Endometrium (tissue), 2 donors: ENCODE data around the gene TNC.

ENCODE experiments used
- FAIRE-seq: peaks from 2 replicates; lab custom pipeline; 2012; peaks lifted over from hg19 to GRCh38; lab: Jason Lieb, UNC
- donor health status: control.
- donor health status: control.

Gene TNC

DNA sequence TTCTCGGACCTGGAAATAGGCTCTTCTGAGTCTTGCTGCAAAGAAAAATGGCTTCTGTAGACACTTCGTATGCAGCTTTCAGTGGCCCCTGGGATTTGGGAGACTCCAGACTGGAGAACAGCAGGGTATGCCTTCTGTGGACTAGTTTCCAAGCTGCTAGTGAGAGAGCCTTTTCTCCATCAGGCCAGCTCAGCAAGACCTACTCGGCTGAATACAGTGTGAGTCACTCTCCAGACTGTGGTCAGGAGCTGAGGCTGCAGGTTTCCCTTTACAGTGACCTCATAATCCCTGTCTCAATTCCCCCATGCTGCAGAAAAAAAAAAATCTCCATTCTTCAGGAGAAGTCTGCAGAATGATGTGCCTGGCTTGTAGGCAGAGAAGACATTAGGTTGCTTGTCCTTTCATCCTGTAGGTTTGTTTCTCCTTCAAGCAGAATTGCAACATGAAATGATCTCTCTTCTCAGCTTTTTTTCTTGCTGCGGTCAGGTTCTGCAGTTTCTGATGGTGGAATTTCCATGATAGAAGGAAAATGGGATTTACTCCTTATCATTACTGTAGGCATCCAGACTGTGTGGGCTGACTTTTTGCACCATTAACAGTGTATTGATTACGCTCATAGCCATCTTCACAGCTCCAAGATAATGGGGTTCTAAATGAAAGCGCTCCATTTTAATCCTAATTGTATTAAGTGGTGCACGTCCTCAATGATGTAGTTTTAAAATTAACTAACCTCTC lies 109.3 kb downstream of the TNC start:
- FAIRE-seq: no peak

DNA sequence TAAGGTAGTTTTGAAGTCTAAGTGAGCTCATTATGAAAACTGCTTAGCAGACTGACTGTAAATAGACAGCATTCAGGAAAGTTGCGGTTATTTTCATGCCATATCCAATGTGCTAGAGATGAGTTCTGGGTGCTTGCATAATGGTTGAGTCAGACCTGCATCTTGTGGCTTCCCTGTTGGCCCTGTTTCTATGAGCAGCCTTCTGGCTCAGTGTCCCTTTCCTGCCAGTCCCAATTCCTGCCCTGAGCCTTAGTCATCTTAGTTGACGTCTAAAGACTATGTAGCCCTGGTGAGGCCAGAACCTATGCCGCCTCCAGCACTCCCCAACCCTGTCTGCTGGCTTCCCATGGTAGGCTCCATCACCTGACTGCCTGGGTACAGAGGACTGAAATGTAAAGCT lies 111.3 kb downstream of the TNC start:
- FAIRE-seq: no peak

DNA sequence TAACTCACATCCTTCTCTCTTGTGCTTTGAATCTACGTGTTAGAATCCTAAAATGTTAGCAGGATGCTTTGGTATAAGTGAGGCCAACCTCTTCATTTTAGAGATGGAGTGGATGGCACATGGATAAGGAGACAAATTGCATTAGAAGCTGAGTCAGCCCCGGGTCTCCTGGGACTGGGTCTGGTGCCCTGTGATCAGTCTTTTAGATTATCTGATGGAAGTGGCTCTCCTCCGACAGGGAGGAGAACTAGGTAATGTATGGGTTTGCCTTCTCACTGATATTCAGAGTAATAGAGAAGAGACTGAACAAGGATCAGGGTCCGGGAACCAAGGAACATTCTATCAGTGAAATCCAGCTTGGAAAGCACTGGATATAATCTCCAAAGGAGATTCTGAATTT lies 112.6 kb downstream of the TNC start:
- no peak for FAIRE-seq

DNA sequence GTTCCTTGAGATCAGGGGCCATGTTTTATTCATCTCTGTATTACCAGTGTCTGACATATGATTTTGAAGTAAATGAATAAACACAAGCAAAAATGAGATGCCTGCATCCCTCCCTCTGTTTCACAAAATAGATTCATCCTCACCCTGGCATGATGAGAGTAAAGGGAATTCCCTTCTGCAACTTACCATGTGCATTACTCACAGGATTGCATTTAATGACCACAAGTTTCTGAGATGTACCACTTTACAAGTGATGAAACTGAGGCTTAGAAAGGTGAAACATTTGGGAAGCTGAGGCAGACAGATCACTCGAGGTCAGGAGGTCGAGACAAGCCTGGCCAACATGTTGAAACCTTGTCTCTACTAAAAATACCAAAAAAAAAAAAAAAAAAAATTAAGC lies 113.4 kb downstream of the TNC start:
- no peak for FAIRE-seq

DNA sequence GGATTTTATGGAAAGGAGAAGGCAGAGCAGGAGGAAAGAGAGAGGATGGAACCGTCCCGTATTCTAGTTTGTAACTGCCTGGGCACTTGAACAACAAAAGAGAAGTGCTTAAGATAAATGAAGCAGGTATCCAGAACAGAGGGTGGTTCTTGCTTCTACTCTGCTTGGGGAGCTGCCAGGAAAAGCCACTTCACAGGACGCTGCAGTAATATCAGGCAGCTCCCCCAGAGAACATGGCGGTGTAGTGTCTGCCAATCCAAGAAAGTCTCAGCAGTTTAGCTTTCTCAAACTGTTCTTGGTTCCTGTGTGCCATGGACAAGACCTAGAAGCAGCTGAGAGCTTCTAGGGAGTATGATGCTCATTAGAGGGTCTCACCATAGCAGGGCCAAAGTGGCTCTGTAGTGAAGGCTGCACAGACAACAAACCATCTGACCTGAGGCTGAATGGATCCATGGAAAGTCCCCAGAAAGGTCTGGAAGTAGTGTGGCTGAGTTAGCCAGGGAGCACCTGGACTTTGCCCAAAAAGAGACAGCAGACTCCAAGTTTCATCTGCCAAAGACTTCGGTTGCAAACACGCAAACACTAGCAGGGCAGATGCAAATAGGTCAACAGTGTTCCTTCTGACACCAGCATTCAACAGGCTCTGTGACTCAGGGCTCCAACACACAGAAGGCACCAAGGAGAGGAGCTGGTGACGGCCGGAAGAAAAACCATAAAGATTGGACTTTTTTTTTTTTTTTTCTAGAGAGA lies 115.4 kb downstream of the TNC start:
- no peak for FAIRE-seq

DNA sequence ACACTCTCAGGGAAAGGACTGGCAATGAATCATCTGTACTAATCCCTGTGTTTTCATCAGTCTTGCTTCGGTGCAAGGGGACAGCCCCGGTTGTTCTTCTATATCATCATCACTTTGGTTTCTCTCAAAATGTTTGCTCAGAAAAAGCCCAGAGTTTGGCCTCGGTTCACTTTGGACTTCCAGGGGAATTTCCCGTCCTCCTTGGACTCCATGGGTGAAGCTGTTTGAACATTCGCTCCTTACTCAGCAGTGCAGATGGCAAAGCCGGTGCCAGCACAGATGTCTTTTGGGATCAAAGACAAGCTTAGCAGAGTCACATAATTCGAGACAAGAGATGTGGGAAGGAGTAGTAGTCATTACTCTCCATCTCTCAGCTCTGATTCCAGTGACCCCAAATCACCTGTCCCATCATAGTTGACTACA lies 117.7 kb downstream of the TNC start:
- FAIRE-seq: no peak

DNA sequence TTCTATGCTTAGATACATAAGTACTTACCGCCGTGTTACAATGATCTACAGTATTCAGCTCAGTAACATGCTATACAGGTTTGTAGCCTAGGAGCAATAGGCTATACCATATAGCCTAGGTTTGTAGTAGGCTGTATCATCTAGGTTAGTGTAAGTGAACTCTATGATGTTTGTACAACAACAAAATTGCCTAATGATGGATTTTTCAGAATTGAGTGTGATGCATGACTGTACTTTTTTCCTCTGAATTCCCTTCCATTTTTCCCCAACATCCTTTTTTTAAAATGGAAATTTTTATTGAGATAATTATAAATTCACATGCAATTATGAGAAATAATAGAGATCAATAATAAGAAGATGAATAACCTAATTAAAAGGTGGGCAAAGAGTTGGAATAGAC lies 119.6 kb downstream of the TNC start:
- no peak for FAIRE-seq

DNA sequence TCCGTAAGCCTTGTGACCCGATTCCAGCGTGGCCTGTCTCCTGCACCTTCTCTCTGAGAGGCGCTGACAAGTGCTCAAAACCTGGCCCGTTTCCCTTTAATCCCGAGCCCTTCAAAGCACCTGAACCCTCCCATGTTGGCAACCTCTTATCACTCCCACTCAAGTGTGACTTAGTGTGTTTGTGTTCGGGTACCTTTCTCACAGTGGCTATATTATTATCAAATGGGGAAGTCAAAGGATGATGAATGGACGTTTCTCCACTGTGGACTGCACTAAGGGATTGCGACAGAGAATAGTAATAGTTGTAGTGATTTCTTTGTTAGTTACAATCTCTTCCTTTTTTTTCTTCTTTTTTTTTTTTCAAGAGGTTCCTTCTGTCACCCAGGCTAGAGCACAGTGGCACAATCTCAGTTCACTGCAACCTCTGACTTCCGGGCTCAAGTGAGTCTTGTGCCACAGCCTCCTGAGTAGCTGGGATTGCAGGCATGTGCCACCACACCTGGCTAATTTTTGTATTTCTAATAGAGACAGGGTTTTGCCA lies 122.2 kb downstream of the TNC start:
- FAIRE-seq: no peak

DNA sequence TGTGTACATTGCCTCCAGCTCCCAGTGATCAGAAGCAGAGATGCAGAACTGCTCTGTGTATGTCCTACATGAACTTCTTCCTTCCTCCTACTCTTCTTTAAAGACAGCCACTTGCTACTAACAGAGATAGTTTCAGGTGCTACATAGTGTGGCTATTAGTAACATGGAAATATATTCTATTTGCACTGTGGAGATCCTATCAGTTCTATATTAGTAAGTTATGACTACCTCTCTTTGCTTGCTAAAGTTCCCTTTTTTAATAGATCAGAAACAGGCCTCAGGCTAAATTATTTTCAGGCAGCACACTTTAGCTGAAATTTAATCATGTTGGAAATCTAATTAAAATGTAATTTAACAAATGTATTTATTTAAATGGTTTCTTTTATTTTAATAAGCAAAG lies 123.2 kb downstream of the TNC start:
- FAIRE-seq: no peak

DNA sequence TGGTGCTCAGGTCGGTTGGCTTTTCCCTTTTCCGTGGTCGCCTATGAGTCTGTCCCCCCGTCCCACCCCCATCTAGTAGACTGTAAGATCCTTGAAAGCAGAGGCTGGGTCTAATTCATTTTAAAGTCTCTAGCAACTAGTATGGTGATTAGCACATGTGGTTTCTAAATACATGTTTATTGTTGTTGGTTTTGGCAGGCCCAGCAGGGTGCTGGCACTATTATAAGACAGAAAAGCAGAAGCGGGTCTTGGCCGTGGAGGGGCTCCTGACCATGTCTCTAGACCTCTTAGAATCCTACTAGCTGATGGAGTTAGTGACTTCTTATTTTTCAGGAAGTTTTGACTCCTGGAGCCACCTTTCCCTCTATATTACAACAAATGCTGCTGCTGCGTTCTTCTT lies 126.1 kb downstream of the TNC start:
- FAIRE-seq: no peak

DNA sequence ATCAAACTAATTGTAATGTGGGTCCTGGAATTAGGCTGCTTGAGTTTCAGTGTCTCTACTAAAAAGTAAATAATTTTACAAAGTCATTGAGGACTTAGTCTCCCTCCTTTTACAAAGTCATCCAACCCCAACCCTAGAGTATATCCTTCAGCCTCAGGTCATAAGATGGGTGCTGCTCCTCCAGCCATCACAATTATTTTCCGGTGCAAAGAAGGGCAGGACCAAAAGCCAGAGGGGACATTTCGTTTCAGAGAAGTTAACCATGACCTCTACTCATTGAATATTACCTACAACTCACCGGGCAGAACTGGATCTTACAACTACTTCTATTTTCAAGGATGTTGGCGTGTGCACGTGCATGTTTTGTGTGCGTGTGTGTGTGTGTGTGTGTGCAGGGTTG lies 127.1 kb downstream of the TNC start:
- no peak for FAIRE-seq

DNA sequence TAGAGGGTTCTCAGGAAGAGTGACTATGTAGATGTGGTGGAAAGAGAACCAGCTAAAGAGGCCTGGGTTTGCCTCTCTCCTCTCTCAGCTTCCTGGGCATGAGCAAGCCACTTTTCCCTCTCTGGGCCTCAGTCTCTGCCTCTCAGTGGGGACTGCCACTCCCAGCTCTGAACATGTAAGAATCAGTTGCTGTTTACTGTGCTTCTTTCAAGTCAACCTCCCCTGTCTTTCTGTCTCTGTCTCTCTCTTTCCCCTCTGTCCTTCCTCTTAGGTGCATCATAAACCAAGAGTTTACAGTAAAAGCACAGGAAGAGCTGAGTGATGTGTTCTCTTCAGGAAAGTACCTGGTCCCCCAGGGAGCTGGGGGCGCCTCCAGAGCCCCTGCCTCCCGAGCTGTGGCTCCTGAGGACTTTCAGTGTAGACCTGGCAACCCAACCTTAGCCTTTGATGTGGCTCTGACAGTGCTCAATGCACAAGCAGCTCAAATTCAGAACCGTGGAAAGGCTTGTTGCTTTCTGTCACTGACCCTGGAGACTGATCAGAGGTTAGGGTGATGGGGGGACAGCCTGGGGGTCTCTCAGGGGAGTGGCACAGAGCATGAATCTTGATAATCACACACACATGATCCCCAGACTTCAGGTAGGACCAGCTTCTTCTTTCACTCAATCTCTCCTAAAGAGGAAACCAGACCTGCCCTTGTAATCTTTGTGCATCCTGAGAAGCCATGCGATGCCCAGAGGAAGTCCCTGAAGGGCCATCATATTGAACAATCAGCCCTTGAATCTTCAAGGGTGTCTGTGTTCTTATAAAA lies 128.2 kb downstream of the TNC start:
- no peak for FAIRE-seq

DNA sequence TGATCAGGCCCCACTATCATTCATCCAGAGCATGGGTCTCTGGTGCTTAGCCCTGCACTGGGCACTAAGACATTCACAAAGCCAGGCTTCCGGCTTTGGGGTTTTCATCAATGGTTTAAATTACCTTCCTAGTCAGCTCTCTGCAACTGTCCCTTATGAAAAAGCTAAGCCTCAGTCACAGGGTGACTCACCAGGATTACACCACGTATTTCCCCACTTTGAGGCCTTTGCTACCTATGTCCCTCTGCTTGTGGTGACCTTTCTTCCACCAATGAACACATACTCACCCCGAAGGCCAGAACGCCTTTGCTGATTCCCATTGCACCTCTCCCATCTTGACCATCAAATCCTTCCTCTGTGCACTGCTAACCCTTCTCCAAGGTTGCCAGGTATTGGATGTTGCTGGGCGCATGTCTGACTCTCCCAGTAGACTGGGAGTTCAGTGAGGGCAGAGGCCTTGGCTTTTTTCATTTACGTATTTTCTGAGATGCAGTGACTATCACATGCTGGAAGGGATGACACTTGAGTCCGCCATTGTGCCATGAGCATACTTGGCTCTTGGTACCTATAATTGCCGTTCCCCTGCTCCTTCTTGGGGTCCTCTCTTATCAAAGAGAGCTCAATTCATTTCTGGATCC lies 128.9 kb downstream of the TNC start:
- no peak for FAIRE-seq

DNA sequence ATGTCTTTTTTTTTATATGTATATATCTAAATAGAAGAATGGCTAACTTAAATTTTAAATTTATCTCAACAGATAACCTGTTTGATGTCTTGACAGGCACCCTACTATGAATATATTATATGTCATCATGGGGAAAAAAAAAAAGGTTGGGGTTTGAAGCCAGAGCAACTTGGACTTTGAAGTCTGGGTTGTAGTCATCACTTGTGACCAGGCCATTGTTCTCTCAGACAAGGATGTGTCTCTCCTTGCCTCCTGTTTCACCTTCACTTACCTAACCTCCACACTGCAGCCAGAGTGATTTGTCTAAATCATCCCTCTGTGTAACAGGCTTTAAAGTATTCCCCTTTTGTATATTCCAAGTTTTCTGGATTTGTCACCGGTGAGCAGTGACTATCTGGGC lies 130.8 kb downstream of the TNC start:
- FAIRE-seq: no peak

DNA sequence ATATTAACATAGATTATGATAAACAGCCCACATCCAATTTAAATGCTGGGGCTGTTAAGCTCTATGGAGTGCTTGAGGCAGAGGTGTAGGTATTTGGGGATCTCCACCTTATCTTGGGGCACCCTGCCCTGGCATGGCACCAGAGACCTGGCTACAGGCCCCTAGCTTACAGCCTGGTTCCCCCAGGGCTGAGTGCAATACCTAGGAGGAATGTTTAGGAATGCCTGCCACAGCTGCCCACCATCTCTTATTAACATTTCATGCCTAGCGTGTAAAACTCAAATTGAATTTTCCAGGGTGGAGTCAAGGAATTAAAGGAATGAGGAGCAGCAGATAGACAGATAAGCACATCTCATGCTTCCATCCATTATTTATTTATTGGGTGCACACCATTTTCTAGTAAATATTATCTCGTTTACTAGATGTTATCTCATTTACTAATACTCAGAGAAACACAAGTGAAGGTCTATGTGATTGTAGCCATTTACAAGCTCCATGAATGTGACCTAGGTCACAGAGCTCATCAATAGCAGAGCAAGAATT lies 131.9 kb downstream of the TNC start:
- FAIRE-seq: no peak

DNA sequence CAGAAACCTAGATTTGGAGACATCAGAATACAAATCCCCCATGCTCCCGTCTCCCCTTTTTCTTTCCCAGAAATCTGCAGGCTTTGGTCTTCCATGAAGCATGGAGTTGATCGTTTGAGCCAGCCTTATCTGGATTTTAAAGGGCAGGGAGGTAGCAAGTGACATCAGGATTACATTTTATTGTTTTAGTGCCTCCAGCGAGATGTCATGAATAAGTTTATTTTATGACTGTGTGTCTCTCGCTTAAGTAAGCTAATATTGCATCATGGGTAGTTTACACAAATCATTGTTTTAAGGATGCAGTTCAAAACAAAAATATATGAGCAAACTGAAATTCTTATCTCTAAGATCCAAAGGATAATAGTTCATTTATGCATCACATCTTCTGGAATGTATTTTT lies 136.9 kb downstream of the TNC start:
- peak; percentile 45 for FAIRE-seq

DNA sequence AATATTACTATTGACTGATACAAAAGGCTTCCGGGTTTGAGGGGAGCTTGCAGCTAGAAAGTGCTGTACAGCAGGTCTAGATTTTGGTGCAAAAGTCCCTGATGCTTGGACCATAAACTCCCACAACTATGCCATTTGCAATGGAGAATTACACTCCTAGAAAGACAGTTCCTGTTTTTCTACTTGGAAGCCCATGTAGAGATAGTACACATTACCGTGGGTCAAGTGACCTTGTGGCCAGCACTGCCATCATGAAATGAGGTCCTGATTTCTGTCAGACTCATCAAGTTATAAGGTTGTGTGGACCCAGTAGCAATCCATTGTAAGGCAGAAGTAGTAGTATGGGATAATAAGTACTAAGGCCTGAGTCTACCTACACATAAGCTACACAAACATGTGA lies 144.7 kb downstream of the TNC start:
- FAIRE-seq: no peak

DNA sequence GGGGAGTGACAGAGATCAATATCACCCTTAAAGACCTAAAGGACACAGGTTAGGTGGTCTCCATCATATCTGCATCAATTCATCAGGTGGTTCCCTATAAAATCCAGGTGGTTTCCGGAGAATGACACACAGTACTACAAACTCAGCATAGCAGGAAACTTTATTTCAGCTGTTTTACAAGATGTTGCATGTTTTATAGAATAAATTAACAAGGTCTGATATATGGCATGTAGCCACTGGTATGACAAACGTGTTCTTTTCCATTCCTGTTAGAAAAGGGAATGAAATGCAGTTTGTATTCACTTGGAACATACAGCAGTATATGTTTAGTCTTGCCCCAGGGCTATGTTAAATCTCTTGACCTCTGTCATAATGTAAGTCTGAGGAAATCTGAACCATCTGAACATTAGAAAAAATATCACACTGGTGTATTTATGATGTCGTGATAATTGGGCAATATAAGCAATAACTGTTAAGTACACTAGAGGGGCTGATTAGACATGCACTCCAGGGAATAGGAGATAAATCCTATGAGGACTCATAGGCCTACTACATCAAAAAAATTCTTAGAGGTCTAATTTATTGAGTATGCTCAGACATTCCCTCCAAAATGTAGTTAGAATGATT lies 145.3 kb downstream of the TNC start:
- no peak for FAIRE-seq
